Umbilical cord (tissue), 2 donors: ENCODE measurements around the gene TCEA3. TPM values are rescaled to one million over a fixed set of nuclear protein-coding genes. Genes with fewer than 3 reads are reported as not detected.

Experiments used
- DNase-seq: peaks from one replicate; pipeline ENCODE4 v3.0.0-alpha.2; 2015; ENCODE audit warnings: low spot score
- total RNA-seq: library from RNA; depleted of rRNA; stranded (reverse); fragments of >200 nt; gene quantifications from one replicate; pipeline ENCODE4 v1.2.3, GENCODE V29; 2014; ENCODE audit warnings: low replicate concordance; ENCODE audit not compliant: insufficient read depth

Gene TCEA3
- total RNA-seq, 1 donor from 2014 or later, result 44.8 TPM

- no peak for DNase-seq
Observed at GRCh38 chr1:23331713-23332112, 92.8 kb downstream of the TCEA3 start.

Other genes starting within 250 kb of the TCEA3 start
- gene HTR1D, start 207.2 kb downstream of the TCEA3 start, total RNA-seq, result 1.4 TPM
- gene HNRNPR, start 80.5 kb downstream of the TCEA3 start, total RNA-seq, result 85.7 TPM
- 21.4 TPM for gene ZNF436, start 54.9 kb downstream of the TCEA3 start, total RNA-seq
- gene ASAP3, start 59.4 kb upstream of the TCEA3 start, total RNA-seq, result 35.6 TPM
- gene E2F2, start 106.5 kb upstream of the TCEA3 start, total RNA-seq, result 5.1 TPM
- 151 TPM for gene ID3, start 134.8 kb upstream of the TCEA3 start, total RNA-seq